K562 (cell line): ENCODE results near the gene SHANK1. TPM values are rescaled to one million over a fixed set of nuclear protein-coding genes. Genes with fewer than 3 reads are reported as not detected.
A peak's percentile ranks its signal among the peaks of the same experiment; 100 is the strongest.

Source experiments
- BCL6 ChIP-seq: fragments of 250-450 bp; sonication (Bioruptor Pico); IDR thresholded peaks from 2 replicates; pipeline ENCODE4 v1.4.0; 2020
- BHLHE40 ChIP-seq: IDR thresholded peaks from 2 replicates; pipeline ENCODE4 v1.6.1; 2011; ENCODE audit warnings: low read length, improper control_type of control experiment
- BRD4 ChIP-seq: fragments of 200-600 bp; sonication (generic); IDR thresholded peaks from 2 replicates; pipeline ENCODE4 v1.6.1; 2017; ENCODE audit warnings: inconsistent platforms
- CBX1 ChIP-seq: sonication (generic); IDR thresholded peaks from 2 replicates; pipeline ENCODE4 v1.6.1; 2016; ENCODE audit warnings: antibody characterized with exemption, low read depth, mild to moderate bottlenecking
- CHD1 ChIP-seq: fragments of 200-600 bp; sonication (generic); IDR thresholded peaks from one replicate; pipeline ENCODE4 v1.6.1; 2012; ENCODE audit warnings: mild to moderate bottlenecking, moderate library complexity, low read length, inconsistent platforms
- CSDE1 ChIP-seq, 2 experiments: fragments of 450-650 bp; IDR thresholded peaks; 2 replicates each; pipeline ENCODE4 v1.6.1; 2016; ENCODE audit warnings: mild to moderate bottlenecking in 1 of 2
- ELF2 ChIP-seq: fragments of 250-450 bp; sonication (Bioruptor Pico); IDR thresholded peaks from 2 replicates; pipeline ENCODE4 v1.5.0; 2021; ENCODE audit warnings: mild to moderate bottlenecking
- EWSR1 ChIP-seq: fragments of 450-650 bp; IDR thresholded peaks from 2 replicates; pipeline ENCODE4 v1.6.1; 2018; ENCODE audit warnings: borderline replicate concordance, mild to moderate bottlenecking, low read depth, moderate library complexity; ENCODE audit not compliant: partially characterized antibody
- FIP1L1 ChIP-seq: fragments of 200-400 bp; formaldehyde crosslinking; IDR thresholded peaks from 2 replicates; pipeline ENCODE4 v1.6.1; 2018; ENCODE audit warnings: mild to moderate bottlenecking, low read depth, low read length; ENCODE audit not compliant: poor library complexity, severe bottlenecking
- FOSL1 ChIP-seq: fragments of 200-800 bp; sonication (Bioruptor generic); conservative IDR thresholded peaks from 2 replicates; pipeline ENCODE4 v1.6.1; 2016; ENCODE audit warnings: missing genetic modification characterization, missing compliant biosample characterization
- HEY1 ChIP-seq: fragments of 250-450 bp; sonication (Bioruptor Pico); IDR thresholded peaks from 2 replicates; pipeline ENCODE4 v1.5.0; 2020; ENCODE audit warnings: mild to moderate bottlenecking, moderate library complexity, borderline replicate concordance
- MTA3 ChIP-seq: fragments of 450-650 bp; formaldehyde crosslinking; IDR thresholded peaks from 2 replicates; pipeline ENCODE4 v1.6.1; 2017; ENCODE audit warnings: mild to moderate bottlenecking, borderline replicate concordance
- MXI1 ChIP-seq: IDR thresholded peaks from 2 replicates; pipeline ENCODE4 v1.6.1; 2011; ENCODE audit warnings: low read depth, mild to moderate bottlenecking, improper control_type of control experiment, low read length
- NEUROD1 ChIP-seq: fragments of 150-350 bp; IDR thresholded peaks from 2 replicates; pipeline ENCODE4 v1.6.1; 2014; ENCODE audit warnings: borderline replicate concordance, low read length, low read depth; ENCODE audit not compliant: partially characterized antibody
- NFXL1 ChIP-seq: fragments of 450-650 bp; formaldehyde crosslinking; IDR thresholded peaks from 2 replicates; pipeline ENCODE4 v1.4.0; 2021; ENCODE audit warnings: mild to moderate bottlenecking
- NR3C1 ChIP-seq: sonication (generic); formaldehyde crosslinking; IDR thresholded peaks from 2 replicates; pipeline ENCODE4 v1.8.1; 2022; ENCODE audit warnings: missing genetic modification reagents
- POLR2AphosphoS2 ChIP-seq: IDR thresholded peaks from 2 replicates; pipeline ENCODE4 v1.6.1; 2012; ENCODE audit warnings: low read length, improper control_type of control experiment
- RFX1 ChIP-seq: fragments of 450-650 bp; IDR thresholded peaks from 2 replicates; pipeline ENCODE4 v1.6.1; 2016; ENCODE audit warnings: mild to moderate bottlenecking, moderate library complexity
- RFX5 ChIP-seq: IDR thresholded peaks from 2 replicates; pipeline ENCODE4 v1.6.1; 2011; ENCODE audit warnings: low read depth, mild to moderate bottlenecking, improper control_type of control experiment, low read length
- RNF2 ChIP-seq: sonication (generic); IDR thresholded peaks from 2 replicates; pipeline ENCODE4 v1.6.1; 2016
- TAF9B ChIP-seq: fragments of 450-650 bp; IDR thresholded peaks from 2 replicates; pipeline ENCODE4 v1.6.1; 2018; ENCODE audit warnings: mild to moderate bottlenecking; ENCODE audit not compliant: partially characterized antibody
- TEAD4 ChIP-seq, 2 experiments: sonication (generic) in 1 of 2; formaldehyde crosslinking in 1 of 2; IDR thresholded peaks; 2 replicates each; pipeline versions ENCODE4 v1.6.1 to v1.8.0; 2012 to 2022; ENCODE audit warnings: borderline replicate concordance in 1 of 2, inconsistent platforms in 1 of 2, low read length in 1 of 2, mild to moderate bottlenecking in 1 of 2, missing genetic modification reagents in 1 of 2
- TRIM24 ChIP-seq, 2 experiments: fragments of 450-650 bp; IDR thresholded peaks; 2 replicates each; pipeline ENCODE4 v1.6.1; 2016
- ZBTB8A ChIP-seq: fragments of 450-650 bp; IDR thresholded peaks from 2 replicates; pipeline ENCODE4 v1.6.1; 2018; ENCODE audit warnings: mild to moderate bottlenecking, moderate library complexity; ENCODE audit not compliant: partially characterized antibody
- ZFPM2 ChIP-seq: fragments of 250-450 bp; sonication (Bioruptor Pico); IDR thresholded peaks from 2 replicates; pipeline ENCODE4 v1.5.1; 2022; ENCODE audit warnings: mild to moderate bottlenecking
- ZNF12 ChIP-seq: sonication (generic); formaldehyde crosslinking; IDR thresholded peaks from 2 replicates; pipeline ENCODE4 v1.4.0; 2020; ENCODE audit warnings: mild to moderate bottlenecking, missing genetic modification reagents
- ZNF133 ChIP-seq: fragments of 250-450 bp; sonication (Bioruptor Pico); IDR thresholded peaks from 2 replicates; pipeline ENCODE4 v1.4.0; 2020; ENCODE audit warnings: mild to moderate bottlenecking
- ZSCAN32 ChIP-seq: fragments of 450-650 bp; formaldehyde crosslinking; IDR thresholded peaks from 2 replicates; pipeline ENCODE4 v1.4.0; 2020; ENCODE audit warnings: mild to moderate bottlenecking, moderate library complexity
- polyA plus RNA-seq, 8 experiments: library from polyadenylated mRNA; depleted of rRNA in 4 of 8; stranded (reverse) in 5 of 8; unstranded in 3 of 8; fragments of >200 nt; fragmentation: Nextera tagmentation in 2 of 8; fragmentation: Illumina TruSeq in 1 of 8; extraction: Ambion mirVana in 2 of 8; extraction: Trizol in 1 of 8; gene quantifications; 2 replicates each; pipeline versions ENCODE4 v1.2.1 to v1.2.3, GENCODE V29; 2011 to 2014; ENCODE audit warnings: inconsistent platforms in 1 of 8, missing spikeins in 1 of 8
- total RNA-seq, 7 experiments: library from RNA; depleted of rRNA in 6 of 7; stranded (reverse); fragments of >200 nt in 6 of 7; fragmentation: Illumina TruSeq in 2 of 7; extraction: Trizol in 2 of 7; gene quantifications; 2 replicates each; pipeline versions ENCODE4 v1.2.1 to v1.2.3, GENCODE V29; 2011 to 2021; ENCODE audit warnings: low replicate concordance in 1 of 7
- TF ChIP-seq, protein P1 (sequence below): sonication (generic); formaldehyde crosslinking; IDR thresholded peaks from 2 replicates; pipeline ENCODE4 v1.8.1; 2022; ENCODE audit warnings: missing genetic modification reagents
- TF ChIP-seq, protein P2 (sequence below): IDR thresholded peaks from 2 replicates; pipeline ENCODE4 v1.6.1; 2011; ENCODE audit not compliant: insufficient read length; ENCODE audit errors: extremely low read depth

The SHANK1 gene
- total and polyA plus RNA-seq, 9 of the 15 experiments (the other 6 are each of a cell fraction or from before 2014, with no cell fraction given), result 0.33 to 1.3 (median 0.55) TPM; not detected in 2

DNA sequence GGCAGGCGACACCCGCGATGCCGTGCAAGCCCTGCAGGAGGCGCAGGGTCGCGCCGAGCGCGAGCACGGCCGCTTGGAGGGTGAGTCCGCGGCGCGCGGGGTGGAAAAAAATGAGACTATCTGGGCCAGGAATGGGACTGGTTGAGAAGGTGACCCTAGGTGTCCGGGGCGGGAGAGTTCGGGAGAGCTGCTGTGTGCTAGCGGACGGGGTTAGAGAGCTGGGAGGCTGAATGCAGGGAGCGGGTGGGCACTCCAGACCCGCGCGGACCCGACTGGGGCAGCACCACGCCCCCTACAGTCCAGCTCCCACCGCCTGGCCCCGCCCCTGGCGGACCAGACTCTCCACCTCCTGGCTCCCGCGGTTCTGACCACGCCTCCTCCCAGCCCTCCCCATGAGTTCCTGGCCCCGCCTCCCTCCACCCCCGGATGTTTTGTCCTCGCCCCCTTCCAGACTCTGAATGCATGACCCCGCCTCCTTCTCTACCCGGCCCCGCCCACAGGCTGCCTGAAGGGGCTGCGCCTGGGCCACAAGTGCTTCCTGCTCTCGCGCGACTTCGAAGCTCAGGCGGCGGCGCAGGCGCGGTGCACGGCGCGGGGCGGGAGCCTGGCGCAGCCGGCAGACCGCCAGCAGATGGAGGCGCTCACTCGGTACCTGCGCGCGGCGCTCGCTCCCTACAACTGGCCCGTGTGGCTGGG is 5.1 kb upstream of the SHANK1 start (continued):
- peak in 1 of 2 experiments; percentile 15; a peak in 1 of 4 replicates for TF ChIP-seq TRIM24 (IDR thresholded peaks at IDR 0.05)
- TF ChIP-seq MTA3, result peak; percentile 73; the same call in 1 of the 2 replicates
- peak; percentile 40 for TF ChIP-seq NEUROD1
- TF ChIP-seq ELF2 (CRISPR knock-in tag), result no peak
- no peak; the same call in 1 of the 2 replicates for TF ChIP-seq RNF2
- TF ChIP-seq BCL6, result no peak
- TF ChIP-seq TEAD4 (IDR thresholded peaks at IDR 0.05; ENCODE audit: low read length), result 0 out of 2 replicates have a peak, but pooled peaks have one; percentile 32
- no peak for TF ChIP-seq TEAD4 (CRISPR knock-in tag; IDR thresholded peaks at IDR 0.05; ENCODE audit: borderline replicate concordance)
- TF ChIP-seq EWSR1, result no peak
- TF ChIP-seq MXI1, result no peak
- no peak for TF ChIP-seq ZNF133 (CRISPR knock-in tag)
- no peak for TF ChIP-seq TAF9B
- no peak for TF ChIP-seq ZSCAN32 (CRISPR knock-in tag)
- TF ChIP-seq, protein P1, sequence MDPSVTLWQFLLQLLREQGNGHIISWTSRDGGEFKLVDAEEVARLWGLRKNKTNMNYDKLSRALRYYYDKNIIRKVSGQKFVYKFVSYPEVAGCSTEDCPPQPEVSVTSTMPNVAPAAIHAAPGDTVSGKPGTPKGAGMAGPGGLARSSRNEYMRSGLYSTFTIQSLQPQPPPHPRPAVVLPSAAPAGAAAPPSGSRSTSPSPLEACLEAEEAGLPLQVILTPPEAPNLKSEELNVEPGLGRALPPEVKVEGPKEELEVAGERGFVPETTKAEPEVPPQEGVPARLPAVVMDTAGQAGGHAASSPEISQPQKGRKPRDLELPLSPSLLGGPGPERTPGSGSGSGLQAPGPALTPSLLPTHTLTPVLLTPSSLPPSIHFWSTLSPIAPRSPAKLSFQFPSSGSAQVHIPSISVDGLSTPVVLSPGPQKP (CRISPR knock-in tag), result no peak
- no peak for TF ChIP-seq HEY1
- TF ChIP-seq FOSL1 (tag), result no peak
- peak; percentile 55 for TF ChIP-seq FIP1L1
- no peak for TF ChIP-seq ZNF12 (CRISPR knock-in tag)
- no peak for TF ChIP-seq RFX1
- no peak for TF ChIP-seq ZFPM2 (CRISPR knock-in tag)
- peak; percentile 59; the same call in 1 of the 2 replicates for TF ChIP-seq CBX1
- TF ChIP-seq ZBTB8A, result no peak
- no peak for TF ChIP-seq BRD4
- 0 out of 2 replicates have a peak, but pooled peaks have one; percentile 52 for TF ChIP-seq NR3C1
- no peak for TF ChIP-seq NFXL1 (CRISPR knock-in tag)
- TF ChIP-seq POLR2AphosphoS2, result no peak
- no peak for TF ChIP-seq CHD1
- TF ChIP-seq CSDE1 (IDR thresholded peaks at IDR 0.05), result no peak
- TF ChIP-seq, protein P2, sequence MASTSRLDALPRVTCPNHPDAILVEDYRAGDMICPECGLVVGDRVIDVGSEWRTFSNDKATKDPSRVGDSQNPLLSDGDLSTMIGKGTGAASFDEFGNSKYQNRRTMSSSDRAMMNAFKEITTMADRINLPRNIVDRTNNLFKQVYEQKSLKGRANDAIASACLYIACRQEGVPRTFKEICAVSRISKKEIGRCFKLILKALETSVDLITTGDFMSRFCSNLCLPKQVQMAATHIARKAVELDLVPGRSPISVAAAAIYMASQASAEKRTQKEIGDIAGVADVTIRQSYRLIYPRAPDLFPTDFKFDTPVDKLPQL, result no peak
- TF ChIP-seq BHLHE40, result peak; percentile 76
- TF ChIP-seq RFX5, result no peak
